HL-60 (cell line): ENCODE data around the gene KIF26A.

Experiments
- DNase-seq, 2 experiments: peaks; one replicate each; pipeline ENCODE4 v3.0.0-alpha.2; 2010 to 2020; ENCODE audit warnings: low read depth in 1 of 2, low spot score in 1 of 2
- H3K27ac ChIP-seq: fragments of 250-450 bp; sonication (Bioruptor Pico); replicated peaks from 2 replicates; pipeline ENCODE4 v1.5.1; 2020; ENCODE audit warnings: mild to moderate bottlenecking, moderate library complexity
- H3K27me3 ChIP-seq: fragments of 250-450 bp; sonication (Bioruptor Pico); 2 replicates; pipeline ENCODE4 v1.5.1; 2021; ENCODE audit warnings: mild to moderate bottlenecking, moderate library complexity; ENCODE audit not compliant: insufficient read depth, poor library complexity, severe bottlenecking
- H3K4me3 ChIP-seq: replicated peaks from 2 replicates; pipeline ENCODE4 v1.5.1; 2011; ENCODE audit warnings: mild to moderate bottlenecking, control low read depth, low read length; ENCODE audit not compliant: insufficient read depth
- CTCF ChIP-seq: IDR thresholded peaks from one replicate; pipeline ENCODE4 v1.5.1; 2011; ENCODE audit warnings: low read length, control low read depth, inconsistent platforms; ENCODE audit not compliant: insufficient read depth
- GABPA ChIP-seq: IDR thresholded peaks from 2 replicates; pipeline ENCODE4 v1.6.1; 2012; ENCODE audit warnings: low read depth
- POLR2AphosphoS5 ChIP-seq: IDR thresholded peaks from 2 replicates; pipeline ENCODE4 v1.6.1; 2012; ENCODE audit warnings: low read depth
- SPI1 ChIP-seq: IDR thresholded peaks from 2 replicates; pipeline ENCODE4 v1.6.1; 2012; ENCODE audit warnings: low read depth, mild to moderate bottlenecking, borderline replicate concordance
- TF ChIP-seq, protein P1 (sequence below): IDR thresholded peaks from 2 replicates; pipeline ENCODE4 v1.6.1; 2012; ENCODE audit warnings: low read depth; ENCODE audit not compliant: insufficient replicate concordance

Gene KIF26A

GRCh38 chr14:104104076-104104901, 34.1 kb upstream of the KIF26A start:
- H3K4me3 ChIP-seq = no peak overlapping the region
- H3K27me3 ChIP-seq = no peaks in the 10 kb centered on the region
- TF ChIP-seq SPI1 (no peak), GABPA (no peak), POLR2AphosphoS5 (no peak), CTCF (no peak)
- TF ChIP-seq, protein P1, sequence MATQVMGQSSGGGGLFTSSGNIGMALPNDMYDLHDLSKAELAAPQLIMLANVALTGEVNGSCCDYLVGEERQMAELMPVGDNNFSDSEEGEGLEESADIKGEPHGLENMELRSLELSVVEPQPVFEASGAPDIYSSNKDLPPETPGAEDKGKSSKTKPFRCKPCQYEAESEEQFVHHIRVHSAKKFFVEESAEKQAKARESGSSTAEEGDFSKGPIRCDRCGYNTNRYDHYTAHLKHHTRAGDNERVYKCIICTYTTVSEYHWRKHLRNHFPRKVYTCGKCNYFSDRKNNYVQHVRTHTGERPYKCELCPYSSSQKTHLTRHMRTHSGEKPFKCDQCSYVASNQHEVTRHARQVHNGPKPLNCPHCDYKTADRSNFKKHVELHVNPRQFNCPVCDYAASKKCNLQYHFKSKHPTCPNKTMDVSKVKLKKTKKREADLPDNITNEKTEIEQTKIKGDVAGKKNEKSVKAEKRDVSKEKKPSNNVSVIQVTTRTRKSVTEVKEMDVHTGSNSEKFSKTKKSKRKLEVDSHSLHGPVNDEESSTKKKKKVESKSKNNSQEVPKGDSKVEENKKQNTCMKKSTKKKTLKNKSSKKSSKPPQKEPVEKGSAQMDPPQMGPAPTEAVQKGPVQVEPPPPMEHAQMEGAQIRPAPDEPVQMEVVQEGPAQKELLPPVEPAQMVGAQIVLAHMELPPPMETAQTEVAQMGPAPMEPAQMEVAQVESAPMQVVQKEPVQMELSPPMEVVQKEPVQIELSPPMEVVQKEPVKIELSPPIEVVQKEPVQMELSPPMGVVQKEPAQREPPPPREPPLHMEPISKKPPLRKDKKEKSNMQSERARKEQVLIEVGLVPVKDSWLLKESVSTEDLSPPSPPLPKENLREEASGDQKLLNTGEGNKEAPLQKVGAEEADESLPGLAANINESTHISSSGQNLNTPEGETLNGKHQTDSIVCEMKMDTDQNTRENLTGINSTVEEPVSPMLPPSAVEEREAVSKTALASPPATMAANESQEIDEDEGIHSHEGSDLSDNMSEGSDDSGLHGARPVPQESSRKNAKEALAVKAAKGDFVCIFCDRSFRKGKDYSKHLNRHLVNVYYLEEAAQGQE = no peak
- no peak overlapping the region for H3K27ac ChIP-seq
- DNase-seq = no peak

- TF ChIP-seq CTCF (no peak), SPI1 (no peak)
- Histone ChIP-seq H3K4me3 (no peak overlapping the region), H3K27me3 (no peaks in the 10 kb centered on the region), H3K27ac (no peak overlapping the region)
- no peak for DNase-seq
These were observed 33.1 kb upstream of the KIF26A start for GRCh38 chr14:104105071-104105821.

GRCh38 chr14:104105822-104106470, 32.4 kb upstream of the KIF26A start:
- TF ChIP-seq GABPA = no peak
- TF ChIP-seq, protein P1 = no peak
- TF ChIP-seq CTCF = no peak
- TF ChIP-seq SPI1 = no peak
- no peak for TF ChIP-seq POLR2AphosphoS5
- DNase-seq = no peak
- H3K27me3 ChIP-seq = no peaks in the 10 kb centered on the region
- no peak overlapping the region for H3K27ac ChIP-seq
- no peak overlapping the region for H3K4me3 ChIP-seq
